Smooth muscle cell (in vitro differentiated cells): Measurements from ENCODE around the gene GRIA1. TPM values are rescaled to one million over a fixed set of nuclear protein-coding genes. Genes with fewer than 3 reads are reported as not detected.

Experiments
- DNase-seq: peaks from one replicate; lab custom pipeline; 2025; ENCODE audit not compliant: unreplicated experiment; lab: John Stamatoyannopoulos, UW
- H2AFZ ChIP-seq: fragments of 200-600 bp; sonication (generic); 2 replicates; pipeline ENCODE4 v1.6.0; 2016; ENCODE audit warnings: antibody characterized with exemption, low read depth, mild to moderate bottlenecking
- H3F3A ChIP-seq: fragments of 200-600 bp; sonication (generic); 2 replicates; pipeline ENCODE4 v1.6.0; 2017; ENCODE audit warnings: antibody characterized with exemption, low read depth
- H3K27ac ChIP-seq: fragments of 200-600 bp; sonication (generic); 2 replicates; pipeline ENCODE4 v1.5.1; 2016; ENCODE audit warnings: low read depth, mild to moderate bottlenecking
- H3K27me3 ChIP-seq: fragments of 200-600 bp; sonication (generic); 2 replicates; pipeline ENCODE4 v1.6.1; 2016; ENCODE audit warnings: low read depth, mild to moderate bottlenecking
- H3K36me3 ChIP-seq: fragments of 200-600 bp; sonication (generic); 2 replicates; pipeline ENCODE4 v1.5.1; 2016; ENCODE audit warnings: low read depth
- H3K4me1 ChIP-seq: fragments of 200-600 bp; sonication (generic); 2 replicates; pipeline ENCODE4 v1.5.1; 2016; ENCODE audit warnings: low read depth
- H3K4me2 ChIP-seq: fragments of 200-600 bp; sonication (generic); 2 replicates; pipeline ENCODE4 v1.6.0; 2016; ENCODE audit warnings: mild to moderate bottlenecking
- H3K4me3 ChIP-seq: fragments of 200-600 bp; sonication (generic); 2 replicates; pipeline ENCODE4 v1.5.1; 2016; ENCODE audit warnings: mild to moderate bottlenecking
- H3K79me2 ChIP-seq: fragments of 200-600 bp; sonication (generic); 2 replicates; pipeline ENCODE4 v1.6.0; 2016; ENCODE audit warnings: low read depth, mild to moderate bottlenecking
- H3K9ac ChIP-seq: fragments of 200-600 bp; sonication (generic); 2 replicates; pipeline ENCODE4 v1.6.0; 2016; ENCODE audit warnings: low read depth
- H3K9me3 ChIP-seq: fragments of 200-600 bp; sonication (generic); replicated peaks from 2 replicates; pipeline ENCODE4 v1.5.1; 2016; ENCODE audit warnings: low read depth
- H4K20me1 ChIP-seq: fragments of 200-600 bp; sonication (generic); 2 replicates; pipeline ENCODE4 v1.6.0; 2016; ENCODE audit warnings: low read depth
- WGBS: methylation state at CpG from one replicate; pipeline ENCODE4 v1.1.7; 2016; ENCODE audit warnings: low lambda C conversion rate; 5-methylcytosine and 5-hydroxymethylcytosine counted together
- polyA plus RNA-seq: library from polyadenylated mRNA; unstranded; fragments of >200 nt; fragmentation: Nextera tagmentation; extraction: Ambion mirVana; gene quantifications from 2 replicates; pipeline ENCODE4 v1.2.1, GENCODE V29; 2016
- total RNA-seq: library from RNA; depleted of rRNA; stranded (reverse); fragments of >200 nt; gene quantifications from 2 replicates; pipeline ENCODE4 v1.2.3, GENCODE V29; 2014
- TF ChIP-seq, protein P1 (sequence below): fragments of 200-600 bp; sonication (generic); IDR thresholded peaks from 2 replicates; pipeline ENCODE4 v1.5.1; 2017; ENCODE audit warnings: borderline replicate concordance, mild to moderate bottlenecking, antibody characterized with exemption; ENCODE audit not compliant: insufficient read depth, poor library complexity, severe bottlenecking

GRIA1 gene
- total and polyA plus RNA-seq, 2 experiments from 2014 or later = 0.17 to 0.94 TPM

DNA sequence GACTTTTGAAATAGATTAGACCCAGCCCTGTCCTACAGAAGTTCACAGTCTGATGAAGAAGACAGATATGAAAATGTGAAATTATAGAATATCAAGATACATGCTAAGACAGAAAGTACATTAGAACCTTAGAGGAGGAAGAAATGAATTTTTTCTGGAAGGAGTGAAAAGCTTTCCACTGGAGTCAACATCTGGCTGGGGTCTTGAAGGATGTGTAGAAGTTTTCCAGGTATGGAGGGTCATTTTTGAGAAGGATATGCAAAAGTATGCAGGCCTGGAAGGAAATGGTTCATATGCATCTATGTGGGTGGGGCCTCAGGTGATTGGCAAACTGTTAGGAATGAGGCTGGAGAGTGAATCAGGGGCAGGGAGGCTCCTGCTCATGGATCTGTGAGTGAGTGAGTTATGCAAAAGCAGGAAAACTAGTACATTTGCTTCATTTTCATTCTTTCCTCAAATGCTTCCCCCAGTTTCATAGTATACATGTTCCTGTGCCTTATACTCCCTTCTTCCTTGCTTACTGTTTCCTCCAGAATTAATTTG, 142.3 kb downstream of the GRIA1 start:
- no peaks in the 10 kb centered on the region for H3K79me2 ChIP-seq
- TF ChIP-seq, protein P1, sequence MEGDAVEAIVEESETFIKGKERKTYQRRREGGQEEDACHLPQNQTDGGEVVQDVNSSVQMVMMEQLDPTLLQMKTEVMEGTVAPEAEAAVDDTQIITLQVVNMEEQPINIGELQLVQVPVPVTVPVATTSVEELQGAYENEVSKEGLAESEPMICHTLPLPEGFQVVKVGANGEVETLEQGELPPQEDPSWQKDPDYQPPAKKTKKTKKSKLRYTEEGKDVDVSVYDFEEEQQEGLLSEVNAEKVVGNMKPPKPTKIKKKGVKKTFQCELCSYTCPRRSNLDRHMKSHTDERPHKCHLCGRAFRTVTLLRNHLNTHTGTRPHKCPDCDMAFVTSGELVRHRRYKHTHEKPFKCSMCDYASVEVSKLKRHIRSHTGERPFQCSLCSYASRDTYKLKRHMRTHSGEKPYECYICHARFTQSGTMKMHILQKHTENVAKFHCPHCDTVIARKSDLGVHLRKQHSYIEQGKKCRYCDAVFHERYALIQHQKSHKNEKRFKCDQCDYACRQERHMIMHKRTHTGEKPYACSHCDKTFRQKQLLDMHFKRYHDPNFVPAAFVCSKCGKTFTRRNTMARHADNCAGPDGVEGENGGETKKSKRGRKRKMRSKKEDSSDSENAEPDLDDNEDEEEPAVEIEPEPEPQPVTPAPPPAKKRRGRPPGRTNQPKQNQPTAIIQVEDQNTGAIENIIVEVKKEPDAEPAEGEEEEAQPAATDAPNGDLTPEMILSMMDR = no peak
- no peak overlapping the region for H2AFZ ChIP-seq
- no peak overlapping the region for H3K27ac ChIP-seq
- peaks cover 6% of the 10 kb centered on the region for H3F3A ChIP-seq
- H3K9ac ChIP-seq = no peak overlapping the region
- no peak overlapping the region for H3K4me3 ChIP-seq
- no peak for DNase-seq
- no peaks in the 10 kb centered on the region for H3K27me3 ChIP-seq
- no peaks in the 10 kb centered on the region for H3K9me3 ChIP-seq
- peaks cover 9% of the 10 kb centered on the region for H3K4me1 ChIP-seq
- no peak overlapping the region for H3K4me2 ChIP-seq
- H3K36me3 ChIP-seq = no peaks in the 10 kb centered on the region
- no peaks in the 10 kb centered on the region for H4K20me1 ChIP-seq

DNA sequence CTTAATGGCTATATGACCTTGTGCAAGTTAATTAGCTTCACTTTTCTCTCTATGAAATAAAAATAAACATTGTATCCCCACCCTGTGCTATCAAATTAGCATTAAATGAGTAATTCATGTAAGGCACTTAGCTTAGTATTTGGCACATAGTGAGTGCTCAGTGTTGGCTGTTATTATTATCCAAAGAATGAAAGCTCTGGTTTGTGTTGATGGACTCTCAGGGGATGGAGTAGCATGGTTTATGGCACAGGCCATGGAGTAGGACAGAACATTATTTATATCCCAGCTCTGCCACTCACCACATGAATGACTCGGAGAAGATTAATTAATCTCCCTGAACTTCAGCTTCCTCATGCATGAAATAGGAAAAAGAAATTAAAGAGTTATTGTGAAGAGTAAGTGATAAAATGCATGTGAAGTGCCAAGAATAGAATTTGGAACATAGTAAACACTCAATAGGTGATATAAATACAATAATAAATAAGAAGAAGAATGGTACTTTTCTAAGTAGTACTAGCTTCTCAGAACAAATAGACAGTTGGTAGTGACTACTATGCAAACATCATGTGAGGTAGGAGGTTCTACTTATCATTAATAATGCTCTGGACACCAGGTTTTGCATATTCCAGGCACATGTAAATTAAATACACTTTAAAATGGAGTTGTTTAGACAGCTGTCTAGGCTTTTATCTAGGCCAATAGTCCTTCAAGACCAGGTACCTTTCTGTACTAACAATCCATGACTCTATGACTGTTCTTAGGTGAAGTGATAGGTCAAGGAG, 146.4 kb downstream of the GRIA1 start:
- Histone ChIP-seq H3K27ac (no peak overlapping the region), H3K9ac (no peak overlapping the region), H3K4me3 (no peak overlapping the region), H3K4me1 (no peaks in the 10 kb centered on the region), H2AFZ (no peak overlapping the region), H3K36me3 (no peaks in the 10 kb centered on the region), H3K27me3 (no peaks in the 10 kb centered on the region), H3F3A (no peaks in the 10 kb centered on the region), H3K4me2 (no peak overlapping the region), H3K9me3 (no peaks in the 10 kb centered on the region), H3K79me2 (no peaks in the 10 kb centered on the region), H4K20me1 (no peaks in the 10 kb centered on the region)
- TF ChIP-seq, protein P1 = no peak
- no peak for DNase-seq
- whole genome bisulfite sequencing = 97% methylated on average over 1 of the region's 1 CpG

GRCh38 chr5:153640293-153640692, 149.8 kb downstream of the GRIA1 start:
- Histone ChIP-seq H3K36me3 (no peaks in the 10 kb centered on the region), H3F3A (no peaks in the 10 kb centered on the region), H3K27ac (no peak overlapping the region), H3K27me3 (no peaks in the 10 kb centered on the region), H3K4me2 (no peak overlapping the region), H2AFZ (no peak overlapping the region), H3K9me3 (no peaks in the 10 kb centered on the region), H3K4me1 (no peaks in the 10 kb centered on the region), H3K4me3 (no peak overlapping the region), H3K9ac (no peak overlapping the region), H4K20me1 (no peaks in the 10 kb centered on the region), H3K79me2 (no peaks in the 10 kb centered on the region)
- DNase-seq = no peak
- 92% methylated on average over 2 of the region's 2 CpGs for WGBS
- TF ChIP-seq, protein P1 = no peak

DNA sequence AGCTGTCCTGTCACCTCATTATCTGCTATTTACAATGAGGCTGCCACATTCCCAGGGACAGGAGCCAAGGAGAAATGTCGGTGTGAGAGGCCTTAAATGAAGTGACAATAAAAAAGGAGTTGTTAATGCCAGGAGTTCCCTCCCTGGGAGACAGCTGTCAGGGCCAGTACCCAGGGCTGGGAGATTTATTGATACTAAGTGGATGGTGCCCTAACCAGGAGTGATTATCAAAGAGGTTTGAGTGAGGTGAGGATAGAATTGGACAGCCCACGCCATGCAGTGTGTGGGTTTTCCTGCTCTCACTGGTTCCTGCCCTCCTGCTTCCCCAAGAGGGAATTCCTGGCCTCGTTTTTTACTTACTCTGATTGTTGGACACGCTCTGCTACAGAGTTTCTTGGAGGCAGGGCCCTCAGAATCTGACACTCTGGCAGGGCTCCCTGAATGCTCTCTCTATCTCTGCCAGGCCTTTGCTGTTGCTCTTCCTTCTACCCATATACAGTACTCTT, 150.8 kb downstream of the GRIA1 start:
- no peaks in the 10 kb centered on the region for H4K20me1 ChIP-seq
- H3K27ac ChIP-seq = no peak overlapping the region
- TF ChIP-seq, protein P1 = no peak
- no peak overlapping the region for H3K9ac ChIP-seq
- H3K9me3 ChIP-seq = no peaks in the 10 kb centered on the region
- H2AFZ ChIP-seq = no peak overlapping the region
- no peak for DNase-seq
- no peaks in the 10 kb centered on the region for H3K79me2 ChIP-seq
- no peak overlapping the region for H3K4me3 ChIP-seq
- no peaks in the 10 kb centered on the region for H3F3A ChIP-seq
- no peaks in the 10 kb centered on the region for H3K27me3 ChIP-seq
- H3K36me3 ChIP-seq = no peaks in the 10 kb centered on the region
- no peaks in the 10 kb centered on the region for H3K4me1 ChIP-seq
- H3K4me2 ChIP-seq = no peak overlapping the region
- WGBS = 71% methylated on average over 4 of the region's 4 CpGs
